ENCODE data around the gene PRR33.

- TF ChIP-seq CTCF (IDR thresholded peaks at IDR 0.05) (no peak), POLR2AphosphoS5 (IDR thresholded peaks at IDR 0.05) (no peak), POLR2A (IDR thresholded peaks at IDR 0.05) (no peak)
These were observed 22.0 kb downstream of the PRR33 start for GRCh38 chr11:1869427-1870325.

All from sigmoid colon (tissue), 4 donors.